Mesothelial cell of epicardium (in vitro differentiated cells): ENCODE data around the gene CEP85L. TPM values are rescaled to one million over a fixed set of nuclear protein-coding genes. Genes with fewer than 3 reads are reported as not detected.

Source experiments
- DNase-seq, 2 experiments: peaks; one replicate each; pipeline ENCODE4 v3.0.0; 2021; ENCODE audit warnings: low spot score in 2 of 2; ENCODE audit not compliant: unreplicated experiment in 2 of 2
- H3K27ac Mint-ChIP-seq: 2 replicates; pipeline ENCODE4 v1.8.0; 2021; ENCODE audit warnings: mixed read lengths
- H3K27me3 Mint-ChIP-seq: 2 replicates; pipeline ENCODE4 v1.8.0; 2021; ENCODE audit warnings: low read depth, mixed read lengths
- H3K36me3 Mint-ChIP-seq: 2 replicates; pipeline ENCODE4 v1.8.0; 2021; ENCODE audit warnings: mixed read lengths
- H3K4me1 Mint-ChIP-seq: 2 replicates; pipeline ENCODE4 v1.8.0; 2021; ENCODE audit warnings: mixed read lengths
- H3K4me3 Mint-ChIP-seq: 2 replicates; pipeline ENCODE4 v1.8.0; 2021; ENCODE audit warnings: mild to moderate bottlenecking, moderate library complexity, mixed read lengths
- H3K9me3 Mint-ChIP-seq: 2 replicates; pipeline ENCODE4 v1.8.0; 2021; ENCODE audit warnings: mixed read lengths
- CTCF ChIP-seq: fragments of 200-600 bp; sonication (generic); IDR thresholded peaks from one replicate; pipeline ENCODE4 v1.5.0; 2021; ENCODE audit warnings: antibody characterized with exemption; ENCODE audit not compliant: unreplicated experiment
- total RNA-seq: library from RNA; stranded (reverse); gene quantifications from 3 replicates; pipeline ENCODE4 v1.2.1, GENCODE V29; 2021

The CEP85L gene
- total RNA-seq, 1 donor from 2014 or later = 23.1 TPM

GRCh38 chr6:118677193-118677592 lies 25.8 kb upstream of the CEP85L start:
- Mint-ChIP-seq H3K27me3 (no peaks in the 10 kb centered on the region), H3K4me1 (peaks cover 4% of the 10 kb centered on the region), H3K9me3 (no peaks in the 10 kb centered on the region), H3K27ac (no peak overlapping the region), H3K4me3 (no peak overlapping the region), H3K36me3 (no peaks in the 10 kb centered on the region)
- DNase-seq = no peak
- no peak for TF ChIP-seq CTCF

DNA sequence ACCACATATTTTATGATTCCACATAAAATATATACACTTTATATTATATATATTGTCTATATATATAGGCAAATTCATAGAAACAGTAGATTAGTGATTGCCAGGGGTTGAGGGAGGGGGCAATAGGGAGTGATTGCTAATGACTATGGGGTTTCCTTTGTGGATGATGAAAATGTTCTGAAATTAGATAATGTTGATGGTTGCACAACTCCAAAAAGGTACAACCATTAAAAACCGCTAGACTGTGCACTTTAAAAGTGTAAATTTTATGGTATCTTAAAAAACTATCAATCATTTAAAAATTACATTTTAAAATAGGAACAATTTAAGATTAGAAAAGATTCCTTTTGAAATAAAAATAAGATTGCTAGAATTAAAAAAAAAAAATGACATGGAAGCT lies 23.8 kb upstream of the CEP85L start:
- H3K4me1 Mint-ChIP-seq = peaks cover 10% of the 10 kb centered on the region
- no peak overlapping the region for H3K27ac Mint-ChIP-seq
- H3K27me3 Mint-ChIP-seq = no peaks in the 10 kb centered on the region
- H3K4me3 Mint-ChIP-seq = no peak overlapping the region
- DNase-seq = no peak
- H3K9me3 Mint-ChIP-seq = no peaks in the 10 kb centered on the region
- H3K36me3 Mint-ChIP-seq = no peaks in the 10 kb centered on the region
- no peak for TF ChIP-seq CTCF

- no peaks in the 10 kb centered on the region for H3K36me3 Mint-ChIP-seq
- no peaks in the 10 kb centered on the region for H3K27me3 Mint-ChIP-seq
- H3K4me3 Mint-ChIP-seq = no peak overlapping the region
- no peak overlapping the region for H3K27ac Mint-ChIP-seq
- DNase-seq = no peak
- H3K4me1 Mint-ChIP-seq = peaks cover 14% of the 10 kb centered on the region
- no peaks in the 10 kb centered on the region for H3K9me3 Mint-ChIP-seq
- TF ChIP-seq CTCF = no peak
Measured at GRCh38 chr6:118674772-118675171, 23.4 kb upstream of the CEP85L start.

GRCh38 chr6:118672678-118673077 lies 21.3 kb upstream of the CEP85L start:
- Mint-ChIP-seq H3K27me3 (no peaks in the 10 kb centered on the region), H3K4me1 (peaks cover 30% of the 10 kb centered on the region), H3K36me3 (no peaks in the 10 kb centered on the region), H3K27ac (no peak overlapping the region), H3K4me3 (no peak overlapping the region), H3K9me3 (no peaks in the 10 kb centered on the region)
- no peak for TF ChIP-seq CTCF
- DNase-seq = no peak

DNA sequence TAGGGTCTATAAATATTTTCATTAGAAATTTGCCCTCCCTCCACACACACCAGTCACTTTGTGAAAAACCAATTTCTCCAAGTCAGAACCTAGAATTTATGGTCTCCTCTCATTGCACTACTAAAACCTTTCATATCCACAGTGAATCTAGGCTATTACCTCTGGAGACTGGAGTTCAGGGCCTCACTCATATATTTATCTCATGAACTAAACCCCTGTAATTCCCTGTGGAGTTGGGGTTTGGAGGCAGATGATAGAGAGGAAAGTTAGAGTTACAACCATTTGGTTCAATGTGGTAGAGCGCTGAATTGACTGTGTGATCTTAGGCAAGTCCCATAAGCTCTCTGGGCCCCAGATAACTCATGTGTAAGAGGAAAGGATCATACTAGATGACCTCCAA lies 18.2 kb upstream of the CEP85L start:
- Mint-ChIP-seq H3K27ac (peak overlapping the region; percentile 79), H3K4me3 (no peak overlapping the region)

More for the DNA sequence above, 18.2 kb upstream of the CEP85L start:
- no peak for DNase-seq
- H3K36me3 Mint-ChIP-seq = no peaks in the 10 kb centered on the region
- H3K27me3 Mint-ChIP-seq = no peaks in the 10 kb centered on the region
- TF ChIP-seq CTCF = no peak
- peaks cover 47% of the 10 kb centered on the region for H3K4me1 Mint-ChIP-seq
- no peaks in the 10 kb centered on the region for H3K9me3 Mint-ChIP-seq
